ENCODE measurements around the gene FAXC.

GRCh38 chr6:99324996-99325395 lies 24.5 kb downstream of the FAXC start:
- TF ChIP-seq, protein P1, sequence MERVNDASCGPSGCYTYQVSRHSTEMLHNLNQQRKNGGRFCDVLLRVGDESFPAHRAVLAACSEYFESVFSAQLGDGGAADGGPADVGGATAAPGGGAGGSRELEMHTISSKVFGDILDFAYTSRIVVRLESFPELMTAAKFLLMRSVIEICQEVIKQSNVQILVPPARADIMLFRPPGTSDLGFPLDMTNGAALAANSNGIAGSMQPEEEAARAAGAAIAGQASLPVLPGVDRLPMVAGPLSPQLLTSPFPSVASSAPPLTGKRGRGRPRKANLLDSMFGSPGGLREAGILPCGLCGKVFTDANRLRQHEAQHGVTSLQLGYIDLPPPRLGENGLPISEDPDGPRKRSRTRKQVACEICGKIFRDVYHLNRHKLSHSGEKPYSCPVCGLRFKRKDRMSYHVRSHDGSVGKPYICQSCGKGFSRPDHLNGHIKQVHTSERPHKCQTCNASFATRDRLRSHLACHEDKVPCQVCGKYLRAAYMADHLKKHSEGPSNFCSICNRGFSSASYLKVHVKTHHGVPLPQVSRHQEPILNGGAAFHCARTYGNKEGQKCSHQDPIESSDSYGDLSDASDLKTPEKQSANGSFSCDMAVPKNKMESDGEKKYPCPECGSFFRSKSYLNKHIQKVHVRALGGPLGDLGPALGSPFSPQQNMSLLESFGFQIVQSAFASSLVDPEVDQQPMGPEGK (CRISPR knock-in tag; IDR thresholded peaks at IDR 0.05; ENCODE audit: borderline replicate concordance): no peak
- TF ChIP-seq ISL1 (CRISPR knock-in tag; IDR thresholded peaks at IDR 0.05): no peak

Measured in SK-N-SH treated with all-trans-retinoic acid at 6 μM for 48 hours (cell line).